Activated CD4-positive, CD25-positive, alpha-beta regulatory T cell treated with anti-CD3 and anti-CD28 coated beads, Interleukin-2, amount 50 U/mL, for 72 hours (primary cell): Measurements from ENCODE around the gene PAQR8.

Experiments
- DNase-seq: peaks from one replicate; pipeline ENCODE4 v3.0.0; 2021

PAQR8 gene

GRCh38 chr6:52361945-52362442 is at the start of gene PAQR8:
PAQR8 (plus strand) TSS chr6:52362151; CDS start chr6:52403214, 41,063 bp downstream.
- peak; percentile 83 for DNase-seq

GRCh38 chr6:52312461-52312860 is 49.5 kb upstream of the PAQR8 start:
- DNase-seq: no peak

GRCh38 chr6:52314752-52315151 is 47.2 kb upstream of the PAQR8 start:
- no peak for DNase-seq

GRCh38 chr6:52317211-52317610 is 44.7 kb upstream of the PAQR8 start:
- DNase-seq: no peak

GRCh38 chr6:52317841-52318581 is 43.9 kb upstream of the PAQR8 start:
- DNase-seq: no peak

- DNase-seq: no peak
Observed at GRCh38 chr6:52324189-52324588, 37.8 kb upstream of the PAQR8 start.

- DNase-seq: no peak
Observed at GRCh38 chr6:52325695-52326471, 36.1 kb upstream of the PAQR8 start.

GRCh38 chr6:52326540-52327364 is 35.2 kb upstream of the PAQR8 start:
- no peak for DNase-seq

GRCh38 chr6:52328303-52328662 is 33.7 kb upstream of the PAQR8 start:
- no peak for DNase-seq

GRCh38 chr6:52328729-52329128 is 33.2 kb upstream of the PAQR8 start:
- no peak for DNase-seq

- no peak for DNase-seq
Observed at GRCh38 chr6:52330470-52330869, 31.5 kb upstream of the PAQR8 start.

GRCh38 chr6:52331793-52332457 is 30.0 kb upstream of the PAQR8 start:
- DNase-seq: no peak

GRCh38 chr6:52333840-52334200 is 28.1 kb upstream of the PAQR8 start:
- DNase-seq: no peak

GRCh38 chr6:52335576-52335975 is 26.4 kb upstream of the PAQR8 start:
- no peak for DNase-seq

- DNase-seq: no peak
Observed at GRCh38 chr6:52336919-52337561, 24.9 kb upstream of the PAQR8 start.

GRCh38 chr6:52337633-52338290 is 24.2 kb upstream of the PAQR8 start:
- no peak for DNase-seq

- DNase-seq: no peak
Observed at GRCh38 chr6:52340603-52340880, 21.4 kb upstream of the PAQR8 start.

GRCh38 chr6:52341561-52342260 is 20.2 kb upstream of the PAQR8 start:
- no peak for DNase-seq

- DNase-seq: no peak
Observed at GRCh38 chr6:52345311-52345710, 16.6 kb upstream of the PAQR8 start.

GRCh38 chr6:52346503-52346902 is 15.4 kb upstream of the PAQR8 start:
- DNase-seq: no peak

GRCh38 chr6:52347818-52348217 is 14.1 kb upstream of the PAQR8 start:
- DNase-seq: no peak
